Activated naive CD4-positive, alpha-beta T cell treated with anti-CD3 and anti-CD28 coated beads, Interleukin-2, amount 10 ng/mL, durations not matched to agents 7 days and 5 days (primary cell): Measurements from ENCODE around the gene SLC22A3.
"Not testable (repeated sequence)": the region's sequence is repeated elsewhere in the genome, so short reads cannot be mapped to it uniquely, and the experiment has no call there.

Experiments
- CTCF ChIA-PET: fragments of 350-600 bp; sonication (Branson Sonifier 250); formaldehyde crosslinking; loops from one replicate; lab custom pipeline; 2021; ENCODE audit warnings: antibody characterized with exemption; lab: Charles Lee
- DNase-seq: peaks from one replicate; pipeline ENCODE4 v3.0.0-alpha.2; 2020
- H3K27ac Mint-ChIP-seq: one replicate; pipeline ENCODE4 v1.8.0; 2021; ENCODE audit warnings: mild to moderate bottlenecking, moderate library complexity, mixed read lengths
- H3K27me3 Mint-ChIP-seq: one replicate; pipeline ENCODE4 v1.8.0; 2021; ENCODE audit warnings: mild to moderate bottlenecking, mixed read lengths
- H3K36me3 Mint-ChIP-seq: one replicate; pipeline ENCODE4 v1.8.0; 2021; ENCODE audit warnings: mixed read lengths
- H3K4me1 Mint-ChIP-seq: one replicate; pipeline ENCODE4 v1.8.0; 2021; ENCODE audit warnings: mixed read lengths
- H3K4me3 Mint-ChIP-seq: one replicate; pipeline ENCODE4 v1.8.0; 2021; ENCODE audit warnings: mild to moderate bottlenecking, moderate library complexity, mixed read lengths
- H3K9me3 Mint-ChIP-seq: one replicate; pipeline ENCODE4 v1.8.0; 2021; ENCODE audit warnings: mixed read lengths

Gene SLC22A3, protein sequence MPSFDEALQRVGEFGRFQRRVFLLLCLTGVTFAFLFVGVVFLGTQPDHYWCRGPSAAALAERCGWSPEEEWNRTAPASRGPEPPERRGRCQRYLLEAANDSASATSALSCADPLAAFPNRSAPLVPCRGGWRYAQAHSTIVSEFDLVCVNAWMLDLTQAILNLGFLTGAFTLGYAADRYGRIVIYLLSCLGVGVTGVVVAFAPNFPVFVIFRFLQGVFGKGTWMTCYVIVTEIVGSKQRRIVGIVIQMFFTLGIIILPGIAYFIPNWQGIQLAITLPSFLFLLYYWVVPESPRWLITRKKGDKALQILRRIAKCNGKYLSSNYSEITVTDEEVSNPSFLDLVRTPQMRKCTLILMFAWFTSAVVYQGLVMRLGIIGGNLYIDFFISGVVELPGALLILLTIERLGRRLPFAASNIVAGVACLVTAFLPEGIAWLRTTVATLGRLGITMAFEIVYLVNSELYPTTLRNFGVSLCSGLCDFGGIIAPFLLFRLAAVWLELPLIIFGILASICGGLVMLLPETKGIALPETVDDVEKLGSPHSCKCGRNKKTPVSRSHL

DNA sequence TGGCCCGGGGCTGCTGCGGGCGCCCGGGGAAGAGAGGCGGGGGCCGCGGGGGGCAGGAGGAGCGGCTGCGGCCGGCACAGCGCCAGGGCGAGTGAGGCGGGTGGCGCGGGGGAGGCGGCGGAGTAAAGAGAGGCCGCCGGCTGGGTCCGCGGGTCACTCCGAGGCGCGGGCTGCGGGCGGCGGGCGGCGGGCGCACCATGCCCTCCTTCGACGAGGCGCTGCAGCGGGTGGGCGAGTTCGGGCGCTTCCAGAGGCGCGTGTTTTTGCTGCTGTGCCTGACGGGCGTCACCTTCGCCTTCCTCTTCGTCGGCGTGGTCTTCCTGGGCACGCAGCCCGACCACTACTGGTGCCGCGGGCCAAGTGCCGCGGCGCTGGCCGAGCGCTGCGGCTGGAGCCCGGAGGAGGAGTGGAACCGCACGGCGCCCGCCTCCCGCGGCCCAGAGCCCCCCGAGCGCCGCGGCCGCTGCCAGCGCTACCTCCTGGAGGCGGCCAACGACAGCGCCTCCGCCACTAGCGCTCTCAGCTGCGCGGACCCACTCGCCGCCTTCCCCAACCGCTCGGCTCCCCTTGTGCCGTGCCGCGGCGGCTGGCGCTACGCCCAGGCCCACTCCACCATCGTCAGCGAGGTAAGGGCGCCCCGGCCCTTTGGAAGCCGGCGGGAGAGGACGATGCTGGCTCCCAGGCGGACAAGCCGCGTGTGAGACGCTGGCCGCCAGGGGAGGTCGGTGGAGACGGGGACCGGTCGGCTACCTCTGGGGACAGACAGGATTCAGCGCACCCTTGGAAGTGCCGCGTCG lies at the start of gene SLC22A3:
TSS of gene SLC22A3 (plus strand) at position 156 of the 797 bp plus-strand sequence. CDS start at position 198, 42 bp downstream.
- CTCF ChIA-PET, result no interaction called here
- Mint-ChIP-seq H3K4me1 (peaks cover 4% of the 10 kb centered on the region), H3K4me3 (no peak within 1 kb of the TSS), H3K27ac (no peak within 1 kb of the TSS), H3K36me3 (no peaks in the 10 kb centered on the region), H3K9me3 (no peaks in the 10 kb centered on the region), H3K27me3 (peaks cover 72% of the 10 kb centered on the region)
- no peak for DNase-seq

DNA sequence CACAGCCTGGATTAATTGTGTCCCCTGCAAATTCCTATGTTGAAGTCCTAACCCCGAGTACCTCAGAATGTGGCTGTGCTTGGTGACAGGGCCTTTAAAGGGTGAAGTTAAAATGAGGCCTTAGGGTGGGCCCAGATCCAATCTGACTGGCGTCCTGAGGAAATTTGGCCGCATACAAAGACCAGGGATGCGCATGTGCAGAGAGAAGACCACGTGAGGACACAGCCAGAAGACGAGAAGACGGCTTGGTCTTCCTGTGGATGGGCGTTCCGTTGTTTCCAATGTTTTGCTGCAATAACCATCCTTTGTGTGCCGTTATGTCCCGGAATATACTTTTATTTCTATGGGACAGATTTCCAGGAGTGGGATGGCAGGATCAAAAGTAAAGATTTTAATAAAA lies 48.6 kb upstream of the SLC22A3 start:
- H3K4me1 Mint-ChIP-seq, result no peaks in the 10 kb centered on the region
- no peak overlapping the region for H3K4me3 Mint-ChIP-seq
- no peaks in the 10 kb centered on the region for H3K36me3 Mint-ChIP-seq
- no peak overlapping the region for H3K27ac Mint-ChIP-seq
- CTCF ChIA-PET, result no interaction called here
- H3K9me3 Mint-ChIP-seq, result no peaks in the 10 kb centered on the region
- peaks cover 5% of the 10 kb centered on the region for H3K27me3 Mint-ChIP-seq
- DNase-seq, result no peak

DNA sequence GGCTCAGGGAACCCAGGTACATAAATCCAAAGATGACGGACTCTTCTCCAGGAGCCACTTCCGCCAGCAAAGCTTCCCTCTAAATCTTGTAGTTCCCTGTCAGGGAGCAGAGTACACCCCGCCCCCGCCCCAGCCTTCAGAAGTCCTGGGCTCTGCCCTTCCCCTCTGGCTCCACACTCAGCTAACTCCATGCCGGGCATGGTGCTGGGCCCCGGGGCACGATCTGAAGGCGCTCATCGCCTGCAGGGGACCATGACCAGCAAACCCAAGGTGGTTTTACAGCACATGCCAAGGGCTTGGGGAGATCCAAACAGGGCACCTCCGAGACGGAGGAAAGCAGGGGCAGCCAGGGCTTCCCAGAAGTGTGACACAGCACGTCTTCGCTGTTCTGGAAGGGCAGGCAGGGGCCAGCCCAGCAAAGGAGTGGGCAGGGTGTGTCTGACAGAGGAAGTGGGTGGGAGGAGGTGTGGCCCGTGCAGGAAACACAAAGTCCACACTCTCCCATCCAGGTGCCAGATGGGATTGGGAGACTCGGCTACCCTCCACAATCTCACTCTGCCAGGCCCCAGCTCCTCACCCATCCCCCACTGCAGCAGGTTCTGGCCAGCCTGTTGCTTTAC lies 48.0 kb upstream of the SLC22A3 start:
- DNase-seq, result no peak
- Mint-ChIP-seq H3K36me3 (no peaks in the 10 kb centered on the region), H3K4me1 (no peaks in the 10 kb centered on the region), H3K27me3 (peaks cover 5% of the 10 kb centered on the region), H3K4me3 (no peak overlapping the region), H3K27ac (no peak overlapping the region), H3K9me3 (no peaks in the 10 kb centered on the region)
- CTCF ChIA-PET, result no interaction called here

DNA sequence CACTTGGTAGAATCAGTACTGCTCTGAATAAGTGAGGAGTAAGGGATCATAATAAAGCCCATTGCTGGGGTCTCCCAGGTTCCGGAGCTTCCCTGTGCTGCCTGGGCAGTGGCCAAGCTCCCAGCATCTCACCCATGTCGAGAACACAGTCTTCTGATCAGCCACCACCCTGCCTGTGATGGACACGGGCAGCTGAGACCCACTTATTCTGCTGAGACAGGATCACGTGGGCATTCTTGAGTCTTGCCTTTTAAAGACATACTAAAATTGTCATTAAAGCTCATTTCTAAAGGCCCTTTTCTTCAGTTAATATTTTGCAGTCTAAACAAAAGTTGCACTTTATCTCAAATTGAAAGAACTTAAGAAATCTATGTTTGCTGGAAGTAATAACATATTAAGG lies 46.8 kb upstream of the SLC22A3 start:
- CTCF ChIA-PET, result no interaction called here
- no peak overlapping the region for H3K4me3 Mint-ChIP-seq
- peaks cover 5% of the 10 kb centered on the region for H3K27me3 Mint-ChIP-seq
- no peak overlapping the region for H3K27ac Mint-ChIP-seq
- no peaks in the 10 kb centered on the region for H3K36me3 Mint-ChIP-seq
- DNase-seq, result no peak
- no peaks in the 10 kb centered on the region for H3K9me3 Mint-ChIP-seq
- H3K4me1 Mint-ChIP-seq, result no peaks in the 10 kb centered on the region

DNA sequence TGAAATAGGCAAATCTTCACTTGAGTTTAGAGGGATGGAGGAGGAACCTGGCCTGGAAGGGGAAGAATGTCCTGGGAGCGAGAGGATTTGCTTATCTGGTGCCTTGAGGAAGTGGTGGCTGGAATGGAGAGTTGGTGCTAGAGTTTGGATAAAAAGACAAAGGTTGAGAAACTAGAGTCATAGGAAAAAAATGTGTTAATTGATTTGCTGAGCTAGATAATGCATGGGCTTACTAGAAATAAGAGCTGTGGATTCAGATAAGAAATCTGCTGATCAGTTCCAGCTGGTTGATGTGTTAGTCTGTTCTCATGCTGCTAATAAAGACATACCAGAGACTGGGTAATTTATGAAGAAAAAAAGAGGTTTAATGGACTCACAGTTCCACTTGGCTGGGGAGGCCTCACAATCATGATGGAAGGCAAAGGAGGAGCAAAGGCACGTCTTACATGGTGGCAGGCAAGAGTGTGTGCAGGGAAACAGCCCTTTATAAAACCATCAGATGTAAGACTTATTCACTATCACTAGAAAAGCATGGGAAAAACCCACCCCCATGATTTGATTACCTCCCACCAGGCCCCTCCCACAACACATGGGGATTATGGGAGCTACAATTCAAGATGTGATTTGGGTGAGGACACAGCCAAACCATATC lies 45.6 kb upstream of the SLC22A3 start:
- CTCF ChIA-PET, H3K27me3 Mint-ChIP-seq, H3K27ac Mint-ChIP-seq, H3K4me3 Mint-ChIP-seq, H3K36me3 Mint-ChIP-seq, DNase-seq, H3K9me3 Mint-ChIP-seq, H3K4me1 Mint-ChIP-seq: not testable (repeated sequence)

DNA sequence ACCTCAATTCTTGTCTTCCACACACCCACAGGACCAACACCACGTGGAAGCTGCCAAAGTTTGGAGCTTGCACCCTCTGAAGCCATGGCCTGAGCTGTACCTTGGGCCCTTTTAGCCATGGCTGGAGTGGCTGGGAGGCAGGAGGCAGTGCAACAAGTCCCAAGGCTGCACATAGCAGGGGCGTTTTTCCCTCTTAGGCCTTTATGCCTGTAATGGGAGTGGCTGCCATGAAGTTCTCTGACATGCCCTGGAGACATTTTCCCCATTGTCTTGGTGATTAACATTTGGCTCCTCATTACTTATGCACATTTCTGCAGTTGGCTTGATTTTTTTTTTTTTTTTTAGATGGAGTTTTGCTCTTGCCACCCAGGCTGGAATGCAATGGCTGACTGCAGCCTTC lies 44.4 kb upstream of the SLC22A3 start:
- Mint-ChIP-seq H3K4me1 (no peaks in the 10 kb centered on the region), H3K4me3 (no peak overlapping the region), H3K27ac (no peak overlapping the region), H3K36me3 (no peaks in the 10 kb centered on the region), H3K27me3 (peaks cover 5% of the 10 kb centered on the region), H3K9me3 (no peaks in the 10 kb centered on the region)
- CTCF ChIA-PET, result no interaction called here
- no peak for DNase-seq

DNA sequence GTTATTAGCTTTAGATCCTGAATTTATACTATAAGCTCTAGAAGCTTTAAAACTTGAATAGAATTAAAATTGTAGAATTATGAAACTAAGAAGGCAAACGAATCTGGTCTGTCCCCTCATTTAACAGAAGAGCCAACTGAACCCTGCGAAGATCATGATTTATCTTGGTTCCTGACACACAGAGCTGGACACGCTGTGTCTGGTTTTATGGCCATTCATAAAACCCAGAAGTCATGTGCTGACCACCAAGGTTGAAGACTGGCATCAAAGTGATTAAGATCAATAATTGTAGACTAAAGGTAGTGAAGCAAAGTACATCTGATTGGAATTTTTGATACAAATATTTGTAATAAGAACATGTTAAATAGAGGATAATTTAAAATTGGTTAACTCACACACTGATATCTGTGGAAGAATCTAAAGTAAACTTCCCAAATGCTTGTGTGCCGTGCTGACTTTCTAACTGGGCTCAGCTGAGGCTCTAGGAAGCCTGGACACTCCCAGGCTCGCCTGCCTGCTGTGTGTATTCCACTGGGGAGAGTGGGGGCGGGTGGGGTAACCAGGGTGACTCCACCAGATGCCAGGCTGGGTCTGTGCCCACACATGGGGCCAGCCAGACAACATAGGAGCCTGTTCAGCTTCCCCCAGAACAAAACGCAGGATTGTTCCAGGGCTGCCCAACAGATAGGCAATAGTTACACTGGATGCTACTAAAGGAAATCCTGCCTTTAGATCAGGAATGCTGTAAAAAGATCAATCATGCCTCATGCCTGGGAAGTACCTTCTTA lies 42.1 kb upstream of the SLC22A3 start:
- H3K4me3 Mint-ChIP-seq, result no peak overlapping the region
- no peak for DNase-seq
- peaks cover 2% of the 10 kb centered on the region for H3K36me3 Mint-ChIP-seq
- peaks cover 7% of the 10 kb centered on the region for H3K9me3 Mint-ChIP-seq
- H3K27me3 Mint-ChIP-seq, result peaks cover 5% of the 10 kb centered on the region
- CTCF ChIA-PET, result no interaction called here
- H3K4me1 Mint-ChIP-seq, result no peaks in the 10 kb centered on the region
- no peak overlapping the region for H3K27ac Mint-ChIP-seq

DNA sequence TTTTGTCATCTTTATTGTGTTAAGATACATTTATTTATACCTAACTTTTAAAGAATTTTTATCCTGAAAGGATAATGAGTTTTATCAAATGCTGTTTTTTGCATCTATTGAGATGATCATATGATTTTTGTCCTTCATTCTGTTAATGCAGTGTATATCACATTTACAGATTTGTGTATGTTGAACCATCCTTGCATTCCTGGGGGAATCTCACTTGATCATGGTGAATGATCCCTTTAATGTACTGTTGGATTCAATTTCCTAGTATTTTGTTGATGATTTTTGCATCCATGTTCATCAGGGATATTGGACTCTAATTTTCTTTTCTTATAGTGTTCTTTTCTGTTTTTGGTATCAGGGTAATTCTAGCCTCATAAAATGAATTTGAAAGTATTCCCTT lies 38.5 kb upstream of the SLC22A3 start:
- Mint-ChIP-seq H3K27ac (no peak overlapping the region), H3K4me1 (no peaks in the 10 kb centered on the region), H3K36me3 (peaks cover 4% of the 10 kb centered on the region), H3K9me3 (peaks cover 28% of the 10 kb centered on the region), H3K4me3 (no peak overlapping the region), H3K27me3 (no peaks in the 10 kb centered on the region)
- DNase-seq, result no peak
- CTCF ChIA-PET, result no interaction called here

DNA sequence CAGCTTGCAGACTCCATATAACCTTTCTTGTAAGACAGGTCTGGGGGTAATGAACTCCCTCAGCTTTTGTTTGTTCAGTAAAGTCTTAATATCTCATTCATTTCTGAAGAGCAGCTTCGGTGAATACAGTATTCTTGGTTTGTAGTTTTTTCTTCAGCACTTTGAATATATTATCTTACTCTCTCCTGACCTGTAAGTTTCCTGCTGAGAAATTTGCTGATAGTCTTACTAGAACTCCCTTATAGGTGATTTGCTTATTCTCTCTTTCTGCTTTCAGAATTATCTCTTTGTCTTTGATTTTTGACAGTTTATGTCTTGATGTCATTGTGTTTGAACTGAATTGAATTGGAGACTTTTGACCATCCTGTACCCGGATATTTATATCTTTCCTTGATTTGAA lies 35.3 kb upstream of the SLC22A3 start:
- CTCF ChIA-PET, result no interaction called here
- peaks cover 28% of the 10 kb centered on the region for H3K9me3 Mint-ChIP-seq
- H3K4me1 Mint-ChIP-seq, result no peaks in the 10 kb centered on the region
- H3K27me3 Mint-ChIP-seq, result no peaks in the 10 kb centered on the region
- DNase-seq, result no peak
- H3K36me3 Mint-ChIP-seq, result peaks cover 4% of the 10 kb centered on the region
- H3K4me3 Mint-ChIP-seq, result no peak overlapping the region
- no peak overlapping the region for H3K27ac Mint-ChIP-seq

DNA sequence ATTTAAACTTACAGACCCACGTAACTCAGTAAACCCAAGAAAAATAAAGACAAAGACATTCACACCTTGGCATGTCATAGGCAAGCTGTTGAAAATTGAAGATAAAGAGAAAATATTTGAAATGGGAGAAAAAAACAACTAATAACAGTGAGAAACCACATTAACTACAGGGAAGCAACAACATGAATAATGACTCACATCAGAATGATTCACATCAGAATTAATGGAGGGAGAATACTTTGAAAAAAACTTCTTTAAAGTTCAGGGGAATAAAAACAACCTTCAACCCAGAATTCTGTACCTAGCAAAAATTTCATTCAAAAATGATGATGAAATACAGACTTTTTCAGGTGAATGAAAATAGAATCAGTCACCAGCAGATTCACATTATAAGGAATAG lies 32.9 kb upstream of the SLC22A3 start:
- Mint-ChIP-seq H3K4me1 (no peaks in the 10 kb centered on the region), H3K36me3 (peaks cover 2% of the 10 kb centered on the region), H3K27ac (no peak overlapping the region), H3K4me3 (no peak overlapping the region), H3K9me3 (peaks cover 23% of the 10 kb centered on the region), H3K27me3 (no peaks in the 10 kb centered on the region)
- no peak for DNase-seq
- CTCF ChIA-PET, result no interaction called here

DNA sequence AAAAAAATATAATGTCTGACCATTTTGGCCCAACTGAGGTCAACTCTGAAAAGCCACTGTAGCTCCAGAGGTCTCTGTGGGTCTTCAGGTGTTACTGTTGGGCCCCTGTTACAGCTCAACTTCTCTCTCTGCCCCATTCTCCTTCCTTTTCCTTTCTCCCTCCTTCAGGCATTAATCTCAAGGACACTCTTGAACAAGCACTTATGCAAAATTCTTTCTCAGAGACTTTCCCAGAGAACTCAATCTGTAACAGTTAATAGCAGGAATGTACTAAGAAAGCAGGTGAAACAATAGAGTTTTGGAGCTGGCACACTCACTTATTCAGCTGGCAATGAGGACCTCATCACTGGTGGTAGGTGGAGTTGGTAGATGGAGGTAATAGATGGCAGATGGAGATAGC lies 31.9 kb upstream of the SLC22A3 start:
- H3K36me3 Mint-ChIP-seq, result peaks cover 2% of the 10 kb centered on the region
- CTCF ChIA-PET, result no interaction called here
- no peak for DNase-seq
- no peaks in the 10 kb centered on the region for H3K4me1 Mint-ChIP-seq
- H3K27ac Mint-ChIP-seq, result no peak overlapping the region
- H3K9me3 Mint-ChIP-seq, result peaks cover 20% of the 10 kb centered on the region
- H3K27me3 Mint-ChIP-seq, result no peaks in the 10 kb centered on the region
- H3K4me3 Mint-ChIP-seq, result no peak overlapping the region

DNA sequence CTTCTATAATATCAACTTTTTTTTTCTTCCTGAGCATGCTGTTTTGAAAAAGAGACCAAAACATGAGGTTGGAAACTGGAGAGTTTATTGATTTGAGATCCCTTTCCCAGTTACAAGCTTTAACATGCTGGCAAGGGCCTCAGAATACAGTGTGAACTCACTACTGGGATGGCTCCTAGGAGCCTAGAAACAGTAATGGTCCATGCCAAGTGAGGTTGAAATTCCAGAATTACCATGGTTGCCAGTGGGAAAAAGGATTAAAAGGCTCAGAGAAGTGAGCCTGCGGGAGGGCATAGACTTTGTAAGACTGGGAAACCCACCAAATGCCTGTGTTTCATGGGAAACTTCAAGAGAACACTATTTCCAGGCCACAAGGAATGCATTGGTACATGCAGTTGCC lies 28.9 kb upstream of the SLC22A3 start:
- H3K9me3 Mint-ChIP-seq, result peaks cover 4% of the 10 kb centered on the region
- no peak overlapping the region for H3K4me3 Mint-ChIP-seq
- no peaks in the 10 kb centered on the region for H3K36me3 Mint-ChIP-seq
- CTCF ChIA-PET, result no interaction called here
- DNase-seq, result no peak
- no peaks in the 10 kb centered on the region for H3K4me1 Mint-ChIP-seq
- H3K27me3 Mint-ChIP-seq, result no peaks in the 10 kb centered on the region
- H3K27ac Mint-ChIP-seq, result no peak overlapping the region

DNA sequence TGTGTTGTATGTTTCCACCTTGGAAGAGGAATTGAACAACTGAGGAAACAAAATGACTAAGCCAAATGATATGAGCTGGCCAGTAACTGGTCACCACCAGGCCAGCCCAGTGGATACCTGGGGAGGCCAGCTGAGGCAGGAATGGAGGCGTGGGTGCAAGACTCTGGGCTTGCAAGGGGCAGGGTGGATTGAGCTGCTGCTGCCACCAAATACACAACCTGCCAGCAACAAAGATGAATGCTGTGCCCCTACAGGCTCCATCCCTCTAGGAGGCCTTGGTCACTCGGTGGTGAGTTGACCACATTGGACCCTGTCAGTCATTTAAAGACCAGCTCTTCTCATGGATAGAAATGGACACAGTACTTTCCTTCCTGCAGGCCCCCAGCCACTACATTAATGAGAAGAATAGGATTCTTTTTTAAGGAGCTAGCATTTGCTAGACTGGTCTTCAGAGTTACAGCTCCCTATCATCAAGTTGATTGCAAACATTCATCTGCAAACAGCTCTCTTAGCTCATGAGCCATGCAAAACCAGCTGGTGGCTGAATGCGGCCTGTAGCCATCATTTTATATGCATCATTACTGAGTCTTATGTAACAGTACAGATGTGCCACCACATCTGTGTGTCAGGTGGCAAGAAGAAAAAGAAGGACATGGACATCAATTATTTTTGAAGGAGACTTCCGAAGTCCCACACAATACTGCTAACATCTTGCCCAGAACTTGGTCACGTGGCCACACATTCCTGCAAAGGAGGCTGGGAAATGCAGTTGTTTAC lies 26.3 kb upstream of the SLC22A3 start:
- H3K4me3 Mint-ChIP-seq, result no peak overlapping the region
- H3K9me3 Mint-ChIP-seq, result no peaks in the 10 kb centered on the region
- H3K4me1 Mint-ChIP-seq, result no peaks in the 10 kb centered on the region
- CTCF ChIA-PET, result no interaction called here
- no peak overlapping the region for H3K27ac Mint-ChIP-seq
- no peaks in the 10 kb centered on the region for H3K36me3 Mint-ChIP-seq
- DNase-seq, result no peak
- peaks cover 7% of the 10 kb centered on the region for H3K27me3 Mint-ChIP-seq
